Astrocyte (in vitro differentiated cells and primary cell): ENCODE data around the gene EP400.

Experiments used
- CTCF ChIP-seq: IDR thresholded peaks from 2 replicates; pipeline ENCODE4 v1.5.1; 2011; ENCODE audit warnings: low read depth, mild to moderate bottlenecking, inconsistent platforms, low read length, moderate library complexity; ENCODE audit not compliant: insufficient read depth
- EZH2 ChIP-seq: IDR thresholded peaks from 2 replicates; pipeline ENCODE4 v1.6.1; 2012; ENCODE audit warnings: mild to moderate bottlenecking, low read length, inconsistent platforms; ENCODE audit not compliant: insufficient read depth

GRCh38 chr12:132069336-132069985, 119.7 kb downstream of the EP400 start:
- TF ChIP-seq CTCF (no peak), EZH2 (no peak)
